H4 (cell line): Measurements from ENCODE around the gene PTPN9. TPM values are rescaled to one million over a fixed set of nuclear protein-coding genes. Genes with fewer than 3 reads are reported as not detected.

Experiments used
- DNase-seq: peaks from one replicate; pipeline ENCODE4 v3.0.0-alpha.2; 2015; ENCODE audit warnings: low spot score
- total RNA-seq: library from RNA; depleted of rRNA; stranded (reverse); fragments of >200 nt; shearing (Covaris generic); gene quantifications from 2 replicates; pipeline ENCODE4 v1.2.3, GENCODE V29; 2014; rRNA removed

The PTPN9 gene
- total RNA-seq, 1 experiment from 2014 or later: 13.4 TPM

DNA sequence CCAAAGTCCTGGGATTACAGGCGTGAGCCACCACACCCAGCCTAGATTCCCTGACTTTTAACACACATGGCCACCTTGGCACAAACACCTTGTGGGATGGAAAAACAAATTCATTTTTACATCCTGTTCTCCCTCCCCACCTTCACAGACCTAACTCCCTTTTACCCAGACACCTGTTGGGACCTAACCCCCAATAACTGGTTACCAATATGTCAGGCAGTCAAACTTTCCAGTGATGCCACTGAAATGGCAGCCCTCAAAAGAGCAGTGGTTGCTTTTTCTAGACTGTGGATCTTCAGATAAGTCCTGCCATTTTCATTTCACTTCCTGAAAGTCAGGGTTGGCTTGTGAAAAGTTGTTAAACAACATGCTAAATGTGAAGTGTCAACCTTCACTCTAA, 162.5 kb downstream of the PTPN9 start:
- DNase-seq: no peak

Other genes starting within 250 kb of the PTPN9 start
- 110 and 149 TPM in 2 replicates for gene COMMD4, start 243.3 kb downstream of the PTPN9 start, total RNA-seq
- gene NEIL1, start 232.3 kb downstream of the PTPN9 start, total RNA-seq: 0.72 and 2.3 TPM in 2 replicates
- 15.7 and 23.4 TPM in 2 replicates for gene MAN2C1, start 210.7 kb downstream of the PTPN9 start, total RNA-seq
- 23.9 and 24.4 TPM in 2 replicates for gene SIN3A, start 127.6 kb downstream of the PTPN9 start, total RNA-seq
- 33.7 and 51.0 TPM in 2 replicates for gene SNUPN, start 46.4 kb upstream of the PTPN9 start, total RNA-seq
- 161 and 188 TPM in 2 replicates for gene IMP3, start 60.9 kb upstream of the PTPN9 start, total RNA-seq
- gene SNX33, start 68.6 kb upstream of the PTPN9 start, total RNA-seq: 5.1 and 5.8 TPM in 2 replicates
- gene CSPG4, start 133.5 kb upstream of the PTPN9 start, total RNA-seq: 0.14 TPM in 2 replicates